MM.1S (cell line): ENCODE measurements around the gene PRKCA.

Experiments
- CTCF ChIP-seq: fragments of 300-600 bp; sonication (generic); IDR thresholded peaks from 2 replicates; pipeline ENCODE4 v1.5.1; 2016; ENCODE audit warnings: antibody characterized with exemption, low read length, mixed read lengths
- EZH2 ChIP-seq: fragments of 300-600 bp; sonication (generic); optimal IDR thresholded peaks from 2 replicates; pipeline ENCODE3; 2017; ENCODE audit warnings: low read depth, mild to moderate bottlenecking, antibody characterized with exemption, low read length, mixed read lengths
- EZH2phosphoT487 ChIP-seq: fragments of 300-600 bp; sonication (generic); IDR thresholded peaks from 2 replicates; pipeline ENCODE4 v1.6.1; 2018; ENCODE audit warnings: antibody characterized with exemption, low read length

- TF ChIP-seq CTCF (no peak), EZH2 (no peak), EZH2phosphoT487 (no peak)
Measured at GRCh38 chr17:66716236-66717026, 414.0 kb downstream of the PRKCA start.
